HG03139 (cell line): ENCODE measurements around the gene CFAP20.

Source experiments
- ATAC-seq: cut with Tn5 transposase; IDR thresholded peaks from one replicate; pipeline ENCODE4 v1.9.1; 2021; ENCODE audit not compliant: unreplicated experiment

Gene CFAP20

DNA sequence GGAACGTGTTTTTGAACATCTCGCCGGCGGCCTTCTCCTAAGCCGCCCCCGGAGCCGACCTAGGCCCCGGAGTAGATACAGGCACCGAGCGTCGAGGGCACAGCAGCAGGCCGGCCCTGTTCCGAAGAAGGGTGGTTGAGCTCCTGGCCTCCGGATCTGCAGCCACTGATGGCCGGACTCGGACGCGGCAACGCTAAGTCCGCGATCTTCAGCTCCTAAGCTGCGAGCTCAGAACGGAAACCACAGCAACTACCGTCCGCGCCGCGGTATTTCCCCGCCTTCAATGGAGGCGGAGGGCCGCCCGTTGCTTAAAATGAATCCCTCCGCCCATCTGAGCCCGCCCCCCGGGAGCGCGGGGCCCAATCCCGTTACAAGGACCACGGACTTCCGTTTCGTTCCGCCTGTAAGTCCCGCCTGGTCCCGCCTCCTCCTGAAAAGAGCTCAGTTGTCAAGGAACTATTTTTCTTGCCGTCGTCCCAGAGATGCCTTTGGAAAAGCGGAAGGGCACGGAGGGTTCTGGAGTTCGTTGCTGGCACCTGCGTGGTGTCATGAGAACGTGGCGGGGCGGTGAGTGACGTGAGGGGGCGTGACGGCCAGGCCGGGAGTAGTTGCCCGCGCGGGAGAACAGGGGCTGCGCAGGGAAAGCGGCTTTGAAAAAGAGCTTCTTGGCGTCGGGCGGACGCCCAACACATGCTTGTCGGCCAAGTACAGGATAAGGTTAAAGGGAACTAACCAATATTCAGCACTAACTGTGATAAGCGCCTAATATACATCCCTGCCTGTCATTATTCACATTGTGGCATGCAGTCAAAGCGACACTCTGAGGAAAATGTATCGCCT, at the start of gene CFAP20:
Gene CFAP20 (minus strand): TSS at position 285 of the 840 bp plus-strand sequence. CDS start 266 bp downstream, at position 19.
- peak; percentile 75 for ATAC-seq

DNA sequence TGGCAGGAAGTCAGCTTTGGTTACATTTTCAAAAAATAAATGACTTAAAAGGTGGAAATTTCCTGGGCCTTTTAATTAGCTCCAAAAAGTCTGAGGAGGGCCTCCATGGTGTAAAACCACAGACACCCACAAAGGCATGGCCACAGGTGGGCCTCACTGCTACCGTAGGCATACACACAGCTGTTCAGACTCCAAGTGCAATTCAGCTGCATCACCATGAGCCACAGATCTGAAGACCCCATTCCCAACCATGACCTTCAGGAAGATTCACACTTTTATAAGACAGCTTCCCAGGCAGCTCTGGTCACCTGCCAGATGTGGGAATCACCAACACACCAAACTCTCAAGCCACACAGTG, 48.2 kb upstream of the CFAP20 start:
- ATAC-seq, result no peak

DNA sequence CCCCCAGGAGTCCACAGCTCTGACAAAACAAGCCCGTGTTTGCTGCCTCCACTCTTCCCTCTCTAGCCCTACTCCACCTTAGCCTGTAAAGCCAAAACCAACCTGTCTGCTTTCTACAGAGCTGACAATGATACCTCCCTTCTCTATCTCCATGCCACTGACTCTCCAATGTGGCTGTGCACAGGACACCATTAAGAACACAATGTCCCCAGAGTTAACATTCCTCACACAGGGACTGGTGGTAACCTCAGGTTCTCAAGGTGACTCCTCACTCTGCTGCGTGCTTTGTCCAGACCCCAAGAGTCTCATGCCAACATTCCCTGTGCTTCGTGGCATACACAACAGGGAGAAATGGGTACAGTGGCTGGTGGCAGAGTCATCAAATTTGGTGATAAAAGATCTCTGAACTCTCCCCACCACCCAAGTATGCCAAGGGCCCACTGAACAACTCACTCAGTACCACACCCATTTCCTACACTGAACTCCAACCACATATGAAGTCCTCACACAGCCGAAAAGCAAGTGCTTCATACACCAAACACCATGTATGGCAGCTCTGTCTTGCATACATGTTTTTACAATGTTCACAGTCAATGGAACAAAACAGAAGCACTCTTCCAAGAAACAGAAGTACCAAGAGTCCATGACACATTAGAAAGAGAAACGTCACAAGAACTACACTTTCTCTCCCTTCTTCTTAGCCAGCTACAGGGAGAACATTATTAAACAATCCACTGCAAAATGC, 47.6 kb upstream of the CFAP20 start:
- no peak for ATAC-seq

DNA sequence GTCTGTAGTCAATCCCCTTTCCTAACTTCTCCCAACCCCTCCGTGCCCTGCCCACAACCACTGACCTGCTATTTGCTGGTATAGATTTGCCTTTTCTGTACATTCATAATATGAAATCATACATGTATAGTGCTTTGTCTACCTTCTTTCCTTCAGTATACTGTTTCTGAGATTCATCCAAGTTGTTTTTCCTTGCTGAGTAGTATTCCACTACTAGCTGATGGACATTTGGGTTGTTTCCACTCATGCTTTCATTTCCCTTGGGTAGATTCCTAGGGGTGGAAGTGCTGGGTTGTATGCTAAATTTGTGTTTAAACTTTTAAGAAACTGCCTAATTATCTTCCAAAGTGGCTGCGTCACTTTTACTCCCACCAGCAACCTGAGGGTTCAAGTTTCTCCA, 41.0 kb upstream of the CFAP20 start:
- ATAC-seq, result no peak

DNA sequence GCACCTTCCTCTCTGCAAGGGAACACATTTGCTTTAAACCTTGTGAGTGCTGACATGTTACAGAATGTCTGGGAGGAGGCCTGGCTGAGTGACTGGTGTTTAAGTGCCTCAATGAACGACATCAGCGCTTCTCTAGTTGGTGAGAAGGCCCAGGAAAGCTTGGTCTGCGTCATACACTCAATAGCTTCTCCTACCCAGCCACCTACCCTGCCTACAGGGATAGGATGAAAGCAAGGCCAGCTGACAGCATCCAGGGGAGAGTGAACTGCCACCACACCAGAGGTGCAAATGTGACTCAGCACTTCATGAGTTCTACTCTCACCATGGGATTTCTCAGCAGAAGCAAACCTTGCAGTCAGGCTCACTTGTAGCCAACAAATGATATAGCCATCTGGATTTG, 31.7 kb upstream of the CFAP20 start:
- ATAC-seq, result no peak

DNA sequence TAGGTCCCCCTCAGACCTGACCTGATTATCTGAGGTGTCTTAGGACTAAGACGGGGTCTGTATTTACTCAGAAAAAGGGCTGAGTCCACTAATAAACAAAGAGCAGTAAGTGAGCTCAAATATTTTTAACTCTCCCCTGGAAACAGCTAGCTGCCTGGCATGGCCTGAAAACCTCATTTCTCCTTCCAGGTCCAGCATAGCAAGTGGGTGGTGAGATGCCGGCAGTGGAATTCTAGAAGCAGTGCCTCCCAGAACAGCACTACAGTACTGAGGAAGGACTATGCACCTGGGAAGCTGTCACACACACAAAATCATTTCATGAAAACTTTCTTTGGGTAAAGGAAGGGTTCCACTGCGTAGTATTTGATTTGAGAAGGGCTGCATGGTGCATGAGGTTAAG, 29.5 kb upstream of the CFAP20 start:
- no peak for ATAC-seq

DNA sequence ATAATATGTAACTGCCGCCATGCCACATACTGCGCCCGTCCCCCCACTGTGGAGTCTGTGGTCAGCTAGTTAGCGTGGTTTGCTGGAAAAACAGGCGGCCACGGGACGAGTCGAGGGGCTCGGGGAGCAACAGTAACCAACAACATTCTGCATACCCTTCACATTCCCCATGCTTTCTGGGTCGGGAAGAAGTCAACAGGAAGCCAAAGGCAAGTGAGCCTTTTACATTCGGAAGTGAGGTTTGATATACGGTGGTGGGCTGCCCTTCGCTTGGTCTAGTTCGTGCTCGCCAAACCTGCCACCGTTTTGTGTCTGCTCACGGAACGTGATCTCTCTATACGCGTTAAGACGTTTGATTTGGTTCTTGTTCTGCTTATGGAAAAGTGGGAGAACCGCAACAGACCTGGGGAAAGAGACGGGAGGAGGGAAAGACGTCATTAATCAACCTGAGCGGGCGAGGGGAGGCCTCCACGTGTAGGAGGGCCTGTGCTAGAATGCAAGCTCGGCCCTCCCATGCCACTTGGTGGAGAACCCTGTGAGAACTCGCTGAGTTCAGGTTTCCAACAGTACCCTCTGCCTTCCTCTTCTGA, 28.9 kb upstream of the CFAP20 start:
- no peak for ATAC-seq

DNA sequence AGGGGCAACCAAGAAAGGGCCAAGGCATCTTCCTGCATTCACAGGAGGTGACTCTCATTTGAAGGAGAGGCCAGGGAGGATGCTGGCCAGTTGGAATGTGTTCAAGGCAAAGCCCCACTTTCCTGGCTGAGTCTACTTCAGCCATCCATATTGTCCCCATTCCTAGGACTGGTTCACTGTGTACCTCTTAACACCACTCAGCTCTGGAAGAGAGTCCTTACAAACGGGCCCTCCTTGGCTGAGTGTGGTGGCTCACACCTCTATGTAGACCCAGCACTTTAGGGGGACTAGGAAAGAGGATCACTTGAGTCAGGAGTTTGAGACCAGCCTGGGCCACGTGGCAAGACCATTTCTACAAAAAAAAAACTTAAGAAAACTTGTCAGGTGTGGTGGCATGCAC, 28.1 kb upstream of the CFAP20 start:
- ATAC-seq, result no peak

DNA sequence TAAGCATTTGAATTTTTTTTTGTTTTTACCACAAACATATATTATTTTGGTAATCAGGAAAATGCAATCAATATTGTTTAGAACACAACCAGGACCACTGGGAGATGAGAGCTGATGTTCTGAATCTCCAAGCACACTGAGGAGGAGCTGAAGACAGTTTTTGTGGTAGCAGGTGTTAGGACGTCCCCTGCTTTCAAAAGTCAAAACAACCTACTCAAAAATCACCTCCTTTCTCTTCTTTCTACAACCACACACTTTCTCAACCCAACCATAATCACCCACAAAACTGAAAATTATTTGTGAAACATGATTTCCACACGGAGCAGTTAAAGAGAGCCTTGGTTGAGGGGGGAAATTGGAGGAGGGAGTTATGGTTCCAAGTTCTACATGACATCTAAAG, 26.7 kb upstream of the CFAP20 start:
- ATAC-seq, result no peak

DNA sequence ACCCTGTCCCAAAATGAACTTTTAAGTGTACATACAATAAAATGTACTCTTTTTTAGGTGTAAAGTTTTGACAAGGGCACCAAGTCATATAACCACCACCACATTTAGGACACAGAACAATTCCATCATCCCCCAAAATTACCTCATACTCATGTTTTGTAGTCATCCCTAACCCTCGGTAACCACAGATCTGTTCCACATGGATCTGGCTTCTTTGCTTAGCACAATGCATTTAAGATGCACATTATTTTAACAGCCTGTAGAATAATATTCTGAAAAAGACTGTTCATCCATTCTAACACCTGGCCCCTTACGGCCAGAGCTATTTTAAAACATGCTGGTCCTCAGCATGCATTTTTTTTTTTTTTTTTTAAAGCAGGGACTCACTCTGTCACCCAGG, 25.2 kb upstream of the CFAP20 start:
- ATAC-seq, result no peak

DNA sequence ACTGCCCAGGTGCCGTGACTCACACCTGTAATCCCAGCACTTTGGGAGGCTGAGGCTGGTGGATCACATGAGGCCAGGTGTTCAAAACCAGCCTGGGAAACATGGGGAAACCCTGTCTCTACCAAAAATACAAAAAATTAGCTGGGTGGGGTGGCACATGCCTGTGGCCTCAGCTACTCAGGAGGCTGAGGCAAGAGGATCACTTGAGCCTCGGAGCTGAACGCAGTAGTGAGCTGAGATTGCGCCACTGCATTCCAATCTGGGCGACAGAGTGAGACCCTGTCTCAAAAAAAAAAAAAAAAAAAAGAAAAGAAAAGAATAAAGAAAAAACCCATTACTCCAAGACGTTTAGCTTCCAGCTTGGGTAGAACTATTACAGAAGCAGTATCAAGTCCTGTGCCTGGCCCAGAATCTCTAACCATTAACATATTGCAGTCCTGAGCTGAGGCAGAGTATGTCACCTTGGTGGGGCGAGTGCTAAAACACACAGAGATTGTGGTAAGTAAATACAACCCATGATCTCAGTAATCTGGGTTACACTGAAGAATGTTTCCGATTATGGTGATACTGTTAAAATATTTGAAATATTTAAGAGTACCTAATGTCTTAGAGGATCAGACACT, 23.2 kb upstream of the CFAP20 start:
- no peak for ATAC-seq

DNA sequence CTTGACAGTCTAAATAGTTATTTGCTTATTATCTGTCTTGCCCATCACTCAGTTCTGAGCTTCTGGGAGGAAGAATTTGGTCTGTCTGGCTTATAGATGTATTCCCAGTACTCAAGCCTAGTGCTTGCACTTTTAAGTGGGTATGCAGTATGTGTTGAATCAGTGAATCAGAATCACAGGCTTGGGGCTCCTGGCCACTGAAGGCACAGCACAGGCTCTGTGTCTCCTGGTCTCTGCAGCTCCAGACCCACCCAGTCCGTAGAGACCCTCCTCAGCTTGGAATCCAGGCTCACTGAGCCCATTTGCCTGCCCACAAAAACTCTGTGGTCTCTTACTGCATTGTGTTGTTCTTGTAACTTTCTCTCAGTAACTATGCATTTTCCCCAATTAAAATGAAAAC, 19.3 kb upstream of the CFAP20 start:
- ATAC-seq, result no peak

DNA sequence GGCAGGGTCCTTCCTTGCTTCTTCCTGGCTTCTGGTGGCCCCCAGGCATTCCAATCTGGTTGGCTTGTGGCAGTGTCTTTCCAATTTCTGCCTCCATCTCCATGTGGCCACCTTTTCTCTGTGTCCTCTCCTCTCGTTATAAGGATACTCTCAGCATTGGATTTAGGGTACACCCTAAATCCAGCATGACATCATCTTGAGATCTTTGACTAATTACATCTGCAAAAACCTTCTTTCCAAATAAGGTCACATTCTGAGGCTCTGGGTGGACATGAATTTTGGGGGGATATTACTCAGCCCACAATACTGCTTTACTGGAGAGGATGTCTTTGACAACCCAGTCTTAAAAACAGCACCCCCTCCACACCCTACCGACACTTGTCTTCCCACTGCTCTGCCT, 18.9 kb upstream of the CFAP20 start:
- ATAC-seq, result no peak

DNA sequence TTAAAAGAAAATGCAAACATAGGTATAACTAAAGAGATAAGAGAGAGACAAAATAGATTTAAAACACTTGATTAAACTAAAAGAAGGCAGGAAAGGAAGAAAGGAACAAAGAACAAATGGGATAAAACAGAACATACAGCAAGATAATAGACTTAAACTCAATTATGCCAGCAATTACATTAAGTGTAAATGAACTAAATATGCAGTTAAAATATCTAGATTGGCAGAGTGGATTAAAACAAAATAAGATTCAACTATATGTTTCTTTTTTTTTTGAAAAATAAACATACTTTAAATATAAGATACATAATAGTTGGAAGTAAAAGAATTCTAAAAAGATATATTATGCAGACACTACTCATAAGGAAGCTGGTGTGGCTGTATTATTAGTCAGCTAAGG, 9.7 kb upstream of the CFAP20 start:
- ATAC-seq, result no peak

DNA sequence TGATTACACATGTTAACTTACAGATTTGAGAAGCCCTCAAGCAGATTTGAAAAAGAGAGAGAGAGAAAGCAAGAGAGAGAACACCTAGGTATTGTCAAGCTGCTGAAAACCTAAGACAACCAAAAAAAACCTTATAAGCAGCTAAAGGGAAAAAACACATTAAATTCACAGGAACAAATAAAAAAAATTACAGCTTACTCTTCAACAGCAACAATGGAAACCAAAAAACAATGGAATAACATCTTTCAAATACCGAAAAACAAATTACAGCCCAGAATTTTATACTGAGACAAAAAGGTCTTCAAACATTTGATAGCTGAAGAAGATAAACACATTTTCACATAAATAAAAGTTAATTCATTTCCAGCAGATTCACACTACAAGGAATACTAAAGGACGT, 8.4 kb upstream of the CFAP20 start:
- no peak for ATAC-seq

DNA sequence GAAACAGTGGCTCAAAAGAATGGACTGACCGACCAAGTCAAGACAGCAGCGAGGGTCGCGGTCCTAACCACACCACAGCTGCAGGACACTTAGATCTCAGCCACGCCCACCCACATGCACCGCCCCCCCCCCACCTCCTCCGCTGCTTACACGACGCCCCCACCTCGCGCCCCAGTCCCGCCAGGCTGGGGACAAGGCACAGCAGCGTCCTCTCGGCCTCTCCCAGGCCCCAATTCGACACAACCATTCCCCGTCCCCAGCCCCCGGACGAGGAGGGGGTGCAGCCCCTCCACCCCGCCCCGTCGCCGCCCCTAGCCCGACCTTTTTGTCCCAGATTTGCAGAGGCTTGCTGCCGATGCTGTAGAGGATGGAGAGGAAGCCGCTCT, 477 bp downstream of the CFAP20 start:
- peak; percentile 19 for ATAC-seq

DNA sequence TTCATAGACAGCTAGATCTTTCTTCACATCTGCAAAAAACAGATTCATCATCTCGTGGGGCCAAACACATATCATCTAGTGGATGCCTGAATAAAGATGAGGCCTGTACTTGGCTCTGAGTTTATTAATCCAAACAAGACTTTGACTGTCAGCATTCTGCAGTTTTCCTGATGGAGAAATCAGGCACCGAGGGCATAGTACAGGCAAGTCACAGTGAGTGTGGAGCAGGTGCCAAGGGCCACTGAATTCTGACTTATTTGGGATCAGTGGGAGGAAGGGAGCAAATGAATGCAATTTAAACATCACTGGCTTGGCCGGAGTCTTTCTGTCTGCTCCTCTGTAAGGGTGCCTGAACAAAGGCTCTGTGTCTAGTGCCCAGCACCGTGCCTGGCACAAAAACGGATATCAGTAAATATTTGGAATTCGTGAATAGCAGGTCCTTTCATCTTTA, 975 bp downstream of the CFAP20 start:
- no peak for ATAC-seq

DNA sequence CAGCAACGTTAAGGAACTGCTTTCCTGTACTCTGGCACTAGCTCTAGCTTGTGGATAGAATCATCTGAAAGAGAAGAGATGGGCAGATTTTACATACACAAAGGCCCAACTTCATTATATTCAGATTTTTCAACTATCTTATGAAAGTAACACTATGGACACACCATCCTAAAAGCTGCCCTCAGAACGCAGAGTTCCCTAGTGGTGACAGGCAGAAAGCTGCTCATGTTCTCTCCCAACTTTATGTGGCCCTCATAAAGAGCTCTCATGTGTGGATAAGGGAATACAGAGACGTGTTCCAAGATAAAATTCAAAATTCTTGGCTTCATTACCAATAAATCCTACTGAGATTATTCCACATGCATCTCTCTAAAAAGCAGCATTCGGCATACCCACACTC, 1.5 kb downstream of the CFAP20 start:
- ATAC-seq, result no peak

DNA sequence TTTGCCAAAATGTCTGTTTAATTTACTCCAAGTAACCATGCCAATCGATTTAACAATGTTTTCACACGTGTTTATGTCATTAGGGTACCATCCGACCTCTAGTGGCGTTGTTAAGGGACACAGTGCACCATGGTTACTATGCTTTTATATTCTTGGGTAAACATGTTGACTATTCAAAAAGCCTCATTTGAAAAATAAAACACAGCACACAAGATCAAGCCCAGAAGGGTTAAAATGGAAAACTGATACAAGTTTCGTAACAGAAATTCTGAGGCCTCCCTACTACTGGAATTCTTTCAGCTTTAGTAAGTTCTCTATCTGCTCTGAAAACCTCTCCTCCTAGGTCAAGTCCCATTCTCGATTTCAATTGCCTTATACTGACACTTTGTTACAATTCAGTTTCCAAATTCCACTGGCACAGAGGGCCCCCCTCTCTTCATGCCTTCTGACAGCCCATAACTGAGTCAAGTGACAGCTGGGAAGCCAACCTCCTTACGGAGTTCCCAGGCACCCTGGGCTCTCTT, 2.1 kb downstream of the CFAP20 start:
- ATAC-seq, result no peak

DNA sequence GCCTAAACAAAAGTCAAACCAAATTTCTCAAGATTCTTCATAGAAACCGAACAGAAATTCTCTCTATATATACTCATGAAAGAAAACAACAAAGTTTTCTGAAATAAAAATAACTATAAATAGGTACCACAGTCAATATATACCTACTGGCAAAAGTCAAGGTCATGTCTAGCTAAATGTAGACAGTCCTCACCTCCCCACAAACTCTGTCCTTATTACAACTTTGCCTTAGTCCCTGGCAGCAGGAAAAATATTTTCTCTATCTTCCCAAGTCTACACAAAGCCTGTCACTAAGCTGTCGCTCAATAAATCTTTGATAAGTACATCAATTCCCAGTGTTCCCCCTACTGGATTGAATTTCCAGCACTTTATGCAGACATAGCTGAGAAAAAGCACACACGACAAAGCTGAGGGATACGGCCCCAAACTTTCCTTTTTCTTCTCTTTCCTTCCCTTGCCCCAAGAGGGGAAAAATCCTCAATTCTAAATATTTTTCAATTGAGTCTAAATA, 2.7 kb downstream of the CFAP20 start:
- ATAC-seq, result no peak

DNA sequence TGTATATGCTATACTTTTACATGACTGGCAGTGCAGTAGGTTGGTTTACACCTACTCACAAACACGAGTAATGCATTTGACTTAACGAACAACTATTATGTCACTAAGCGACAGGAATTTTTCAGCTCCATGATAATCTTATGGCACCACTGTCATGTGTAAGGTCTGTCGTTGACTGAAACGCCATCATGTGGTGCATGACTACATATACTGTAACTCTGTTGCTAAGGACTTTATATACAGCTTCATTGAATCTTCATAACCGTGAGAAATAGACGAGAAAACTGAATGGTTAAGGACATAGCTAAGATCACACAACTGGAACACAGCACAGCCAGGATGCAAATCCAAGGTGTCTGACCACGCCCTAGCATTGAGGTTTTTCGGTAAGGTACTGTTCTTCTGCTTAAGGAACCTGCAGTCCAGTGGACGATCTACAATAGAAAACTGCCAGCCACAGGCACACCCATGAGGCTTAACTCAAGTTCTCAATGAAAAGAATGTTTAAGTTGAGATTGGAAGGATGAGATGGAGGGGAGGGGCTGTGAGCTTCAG, 3.3 kb downstream of the CFAP20 start:
- no peak for ATAC-seq
